AG09319 (cell line): Measurements from ENCODE around the gene CCDC30.

Experiments used
- DNase-seq: peaks from one replicate; pipeline ENCODE4 v3.0.0-alpha.2; 2010; ENCODE audit warnings: low read depth; ENCODE audit errors: extremely low read depth
- TF ChIP-seq, protein P1 (sequence below): IDR thresholded peaks from 2 replicates; pipeline ENCODE4 v1.5.1; 2011; ENCODE audit warnings: low read depth, mild to moderate bottlenecking, inconsistent platforms, low read length, moderate library complexity

CCDC30 gene

DNA sequence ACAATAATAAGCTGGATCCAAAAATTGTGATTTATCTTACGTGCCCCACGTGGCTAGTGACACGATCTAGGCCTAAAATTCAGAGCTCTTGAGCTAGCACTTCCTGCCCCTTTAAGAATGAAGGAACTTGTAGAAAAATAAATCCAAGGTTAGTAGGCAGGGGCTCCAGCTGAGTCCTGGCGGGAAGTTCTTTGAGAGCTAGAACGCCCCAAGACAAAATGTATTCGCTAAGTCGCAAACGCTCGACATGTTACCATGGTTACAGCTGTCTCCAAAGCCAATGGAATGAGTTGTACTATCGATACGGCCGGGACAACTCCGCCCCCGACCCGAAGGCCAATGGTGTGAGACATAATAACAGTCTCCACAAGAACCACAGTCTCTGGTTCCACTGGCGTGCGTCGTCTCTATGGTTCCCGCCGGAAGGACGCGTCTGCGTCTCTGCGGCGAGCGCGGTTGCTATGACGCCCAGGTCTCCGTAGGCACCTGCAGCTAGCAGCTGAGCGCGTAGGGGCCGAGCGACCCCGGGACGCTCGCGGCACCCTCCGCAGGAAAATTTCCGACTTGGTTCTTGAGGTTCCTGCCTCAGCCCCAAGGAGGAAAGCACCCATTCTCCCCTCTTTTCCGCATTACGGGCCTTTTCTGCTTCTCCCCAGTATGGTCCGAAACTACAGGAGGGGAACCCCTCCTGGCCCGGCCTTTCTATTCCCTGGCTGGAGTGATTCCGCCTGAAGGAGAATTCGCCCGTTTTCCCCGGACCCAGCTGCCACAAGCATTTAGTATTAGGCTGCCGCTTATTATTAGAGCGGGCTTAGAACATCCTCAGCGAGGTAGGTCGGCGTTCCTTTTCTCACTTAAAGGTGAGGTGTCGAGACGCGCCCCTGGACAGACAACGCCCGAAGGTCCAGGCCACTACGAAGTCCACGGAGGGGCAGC, at the start of gene CCDC30:
CCDC30 (plus strand) TSS at position 459 of the 936 bp plus-strand sequence. CDS start 17,266 bp downstream, outside the sequence.
- TF ChIP-seq, protein P1, sequence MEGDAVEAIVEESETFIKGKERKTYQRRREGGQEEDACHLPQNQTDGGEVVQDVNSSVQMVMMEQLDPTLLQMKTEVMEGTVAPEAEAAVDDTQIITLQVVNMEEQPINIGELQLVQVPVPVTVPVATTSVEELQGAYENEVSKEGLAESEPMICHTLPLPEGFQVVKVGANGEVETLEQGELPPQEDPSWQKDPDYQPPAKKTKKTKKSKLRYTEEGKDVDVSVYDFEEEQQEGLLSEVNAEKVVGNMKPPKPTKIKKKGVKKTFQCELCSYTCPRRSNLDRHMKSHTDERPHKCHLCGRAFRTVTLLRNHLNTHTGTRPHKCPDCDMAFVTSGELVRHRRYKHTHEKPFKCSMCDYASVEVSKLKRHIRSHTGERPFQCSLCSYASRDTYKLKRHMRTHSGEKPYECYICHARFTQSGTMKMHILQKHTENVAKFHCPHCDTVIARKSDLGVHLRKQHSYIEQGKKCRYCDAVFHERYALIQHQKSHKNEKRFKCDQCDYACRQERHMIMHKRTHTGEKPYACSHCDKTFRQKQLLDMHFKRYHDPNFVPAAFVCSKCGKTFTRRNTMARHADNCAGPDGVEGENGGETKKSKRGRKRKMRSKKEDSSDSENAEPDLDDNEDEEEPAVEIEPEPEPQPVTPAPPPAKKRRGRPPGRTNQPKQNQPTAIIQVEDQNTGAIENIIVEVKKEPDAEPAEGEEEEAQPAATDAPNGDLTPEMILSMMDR = no peak
- DNase-seq = peak; percentile 92

DNA sequence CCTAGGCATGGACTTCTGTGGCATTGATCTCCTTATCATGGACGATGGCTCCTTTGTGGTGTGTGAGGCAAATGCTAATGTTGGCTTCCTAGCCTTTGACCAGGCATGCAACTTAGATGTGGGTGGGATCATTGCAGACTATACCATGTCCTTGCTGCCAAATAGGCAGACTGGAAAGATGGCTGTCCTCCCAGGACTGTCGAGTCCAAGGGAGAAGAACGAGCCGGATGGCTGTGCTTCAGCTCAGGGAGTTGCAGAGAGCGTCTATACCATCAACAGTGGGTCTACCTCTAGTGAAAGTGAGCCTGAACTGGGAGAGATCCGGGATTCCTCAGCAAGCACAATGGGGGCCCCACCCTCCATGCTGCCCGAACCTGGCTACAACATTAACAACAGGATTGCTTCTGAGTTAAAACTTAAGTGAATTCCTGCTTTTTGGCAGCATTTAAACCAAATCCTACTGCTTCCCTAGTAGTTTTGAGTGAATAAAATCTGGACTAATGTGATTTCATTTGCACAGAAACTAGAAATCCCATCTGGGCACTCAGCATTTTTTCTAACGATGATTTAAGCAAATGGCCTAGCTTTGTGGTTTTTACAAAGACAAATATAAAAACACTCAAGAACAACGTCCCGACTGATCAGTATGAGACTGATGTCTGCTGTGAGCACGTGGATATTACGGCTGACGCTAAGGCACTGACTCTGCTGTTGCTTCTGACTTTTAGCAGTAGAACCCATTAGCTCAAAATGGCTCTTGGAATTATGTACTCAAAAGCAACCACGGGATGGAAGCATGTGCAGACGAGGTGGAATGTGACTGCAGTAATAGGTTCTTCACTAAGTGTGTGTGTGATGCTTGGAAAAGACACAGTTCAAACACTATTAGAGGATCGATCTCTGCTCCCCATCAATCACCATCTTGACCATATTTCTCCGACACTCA, 48.3 kb upstream of the CCDC30 start:
- DNase-seq = no peak
- TF ChIP-seq, protein P1 = no peak

DNA sequence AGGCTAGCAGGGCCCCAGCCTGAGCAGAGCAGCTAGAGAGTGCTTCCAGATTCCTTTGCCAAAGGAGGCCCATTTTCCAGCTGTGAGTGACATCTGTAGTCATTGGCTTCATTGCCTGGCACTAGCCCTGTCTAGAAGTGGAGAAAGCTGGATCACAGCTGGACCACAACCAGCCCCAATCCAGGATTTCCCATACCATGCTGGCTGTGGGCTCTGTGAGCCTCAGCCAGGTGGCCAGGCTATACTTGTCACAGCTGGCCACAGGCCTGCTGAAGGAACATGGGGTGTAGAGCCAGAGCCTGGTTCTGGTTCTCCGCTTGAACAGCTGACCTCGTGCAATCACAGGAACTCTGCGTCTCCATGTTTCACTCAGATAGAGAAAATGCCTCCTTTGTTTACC, 45.9 kb upstream of the CCDC30 start:
- no peak for DNase-seq
- TF ChIP-seq, protein P1 = no peak

DNA sequence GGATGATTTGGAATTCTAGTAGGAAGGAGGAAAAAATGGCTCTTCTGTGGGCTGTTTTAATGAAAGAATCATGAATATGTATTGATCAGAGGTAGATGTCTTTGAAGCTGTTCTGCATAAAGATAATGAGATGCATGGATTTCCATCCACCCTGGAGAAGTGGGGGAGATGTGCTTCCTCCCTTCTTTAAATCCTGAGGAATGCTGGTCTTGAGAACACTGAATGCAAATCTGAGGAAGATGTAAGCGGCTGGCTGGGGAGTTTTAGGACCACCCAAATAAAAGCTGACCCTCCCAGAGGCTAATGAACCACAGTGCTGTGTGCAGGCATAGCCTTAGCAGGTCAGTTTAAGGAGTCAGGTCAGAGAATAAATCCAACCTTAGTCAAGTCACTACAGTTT, 44.6 kb upstream of the CCDC30 start:
- DNase-seq = no peak
- TF ChIP-seq, protein P1 = no peak

DNA sequence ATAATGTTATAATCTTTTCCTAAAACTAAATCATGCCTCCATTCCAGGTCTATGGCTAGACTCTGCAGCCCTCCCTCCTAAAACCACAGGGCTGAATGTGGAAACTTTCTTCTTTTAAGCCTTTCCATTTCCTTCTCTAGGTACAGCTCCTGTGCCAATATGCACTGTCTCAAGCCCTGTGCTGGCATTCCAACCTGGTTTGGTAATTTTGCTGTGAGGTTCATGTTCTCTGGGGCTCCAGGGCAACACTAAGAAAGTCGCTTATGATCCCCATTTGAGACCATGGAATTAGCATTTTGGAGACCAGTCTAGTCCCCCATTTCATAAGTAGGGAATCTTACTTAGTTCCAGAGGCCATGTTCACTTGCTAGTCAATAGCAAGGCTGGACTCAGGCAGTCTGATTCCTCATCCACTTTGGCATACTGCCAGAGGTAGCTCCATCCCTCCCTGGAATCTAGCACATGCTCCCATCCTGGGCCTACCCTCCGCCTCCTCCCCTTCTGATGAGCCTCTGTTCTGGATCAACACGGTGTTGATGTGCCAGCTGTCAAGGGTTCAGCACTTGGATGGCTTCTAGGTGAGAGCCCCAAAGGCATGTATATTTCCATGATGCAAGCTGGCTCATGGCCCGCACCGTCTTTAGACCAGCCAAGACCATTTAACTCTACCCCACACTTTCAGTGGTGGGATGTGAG, 43.8 kb upstream of the CCDC30 start:
- TF ChIP-seq, protein P1 = no peak
- DNase-seq = no peak

DNA sequence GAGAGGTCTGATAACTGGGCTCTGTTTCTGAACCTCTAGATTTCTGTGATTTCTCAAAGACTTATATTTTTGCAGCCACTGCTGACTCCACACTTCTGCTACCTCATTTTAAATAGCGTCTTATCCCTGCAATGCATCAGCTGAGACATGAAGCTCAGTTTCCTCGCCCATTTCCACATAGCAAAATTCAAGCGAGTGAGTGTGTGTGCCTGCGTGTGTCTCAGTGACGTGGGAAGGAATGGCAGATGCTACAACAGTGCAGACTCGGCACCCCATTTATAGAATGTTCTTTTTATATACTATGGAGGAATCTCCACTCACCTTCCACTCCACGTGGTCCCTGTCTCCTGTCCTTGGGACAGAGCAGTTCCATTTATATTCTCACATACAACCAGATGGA, 43.0 kb upstream of the CCDC30 start:
- DNase-seq = no peak
- TF ChIP-seq, protein P1 = no peak
